Cardiac muscle cell (in vitro differentiated cells and primary cell): ENCODE data around the gene PEX16. TPM values are rescaled to one million over a fixed set of nuclear protein-coding genes. Genes with fewer than 3 reads are reported as not detected.

Source experiments
- DNase-seq, 2 donors: peaks; one replicate each; pipeline versions ENCODE4 v3.0.0 to v3.0.0-alpha.2; 2010 to 2017; ENCODE audit warnings: low read depth in 1 of 2, low spot score in 1 of 2
- H3K27ac ChIP-seq: fragments of 200-600 bp; sonication (generic); 2 replicates; pipeline ENCODE4 v1.5.1; 2016
- H3K27me3 ChIP-seq: fragments of 200-600 bp; sonication (generic); 2 replicates; pipeline ENCODE4 v1.6.0; 2016; ENCODE audit warnings: control low read depth
- H3K36me3 ChIP-seq: fragments of 200-600 bp; sonication (generic); 2 replicates; pipeline ENCODE4 v1.5.1; 2016; ENCODE audit warnings: control low read depth
- H3K4me1 ChIP-seq: fragments of 200-600 bp; sonication (generic); 2 replicates; pipeline ENCODE4 v1.8.1; 2017; ENCODE audit warnings: low read depth, mild to moderate bottlenecking, mixed run types
- H3K4me3 ChIP-seq: fragments of 200-600 bp; sonication (generic); 2 replicates; pipeline ENCODE4 v1.5.1; 2016; ENCODE audit warnings: mild to moderate bottlenecking
- H3K9me3 ChIP-seq: fragments of 200-600 bp; sonication (generic); 2 replicates; pipeline ENCODE4 v1.5.1; 2017; ENCODE audit warnings: low read depth, mild to moderate bottlenecking, control low read depth
- CTCF ChIP-seq: IDR thresholded peaks from 2 replicates; pipeline ENCODE4 v1.5.1; 2012; ENCODE audit warnings: low read depth, mild to moderate bottlenecking, low read length
- polyA plus RNA-seq: library from polyadenylated mRNA; unstranded; fragments of >200 nt; fragmentation: Nextera tagmentation; extraction: Ambion mirVana; gene quantifications from 2 replicates; pipeline ENCODE4 v1.2.1, GENCODE V29; 2016
- total RNA-seq: library from RNA; depleted of rRNA; stranded (reverse); fragments of >200 nt; gene quantifications from 2 replicates; pipeline ENCODE4 v1.2.3, GENCODE V29; 2016

The PEX16 gene
- total and polyA plus RNA-seq, 2 experiments from 2014 or later, result 38.9 to 43.0 TPM

GRCh38 chr11:45924036-45924915 is 6.6 kb upstream of the PEX16 start:
- Histone ChIP-seq H3K27me3 (peaks cover 45% of the 10 kb centered on the region), H3K4me3 (no peak overlapping the region), H3K27ac (no peak overlapping the region), H3K36me3 (no peaks in the 10 kb centered on the region), H3K9me3 (no peaks in the 10 kb centered on the region), H3K4me1 (no peaks in the 10 kb centered on the region)
- TF ChIP-seq CTCF, result no peak
- no peak for DNase-seq

- Histone ChIP-seq H3K4me1 (no peaks in the 10 kb centered on the region), H3K27me3 (peaks cover 45% of the 10 kb centered on the region), H3K36me3 (no peaks in the 10 kb centered on the region), H3K27ac (no peak within 1 kb of the TSS), H3K4me3 (peak within 1 kb of the TSS; percentile 38), H3K9me3 (no peaks in the 10 kb centered on the region)
- TF ChIP-seq CTCF, result no peak
- DNase-seq, result peak in 1 of 2 donors; percentile 72
Measured at GRCh38 chr11:45922425-45923082, 4.9 kb upstream of the PEX16 start, which contains the start of gene LARGE2. LARGE2 (plus strand) TSS chr11:45922656; CDS start chr11:45922883, 227 bp downstream.

GRCh38 chr11:45921561-45922424 is 4.1 kb upstream of the PEX16 start:
- TF ChIP-seq CTCF, result no peak
- H3K4me3 ChIP-seq, result peak overlapping the region; percentile 38

GRCh38 chr11:45920531-45921477 is 3.1 kb upstream of the PEX16 start:
- H3K4me3 ChIP-seq, result no peak overlapping the region
- no peaks in the 10 kb centered on the region for H3K36me3 ChIP-seq
- no peaks in the 10 kb centered on the region for H3K4me1 ChIP-seq
- peaks cover 45% of the 10 kb centered on the region for H3K27me3 ChIP-seq
- H3K9me3 ChIP-seq, result no peaks in the 10 kb centered on the region
- no peak for TF ChIP-seq CTCF
- no peak overlapping the region for H3K27ac ChIP-seq
- no peak for DNase-seq

More at GRCh38 chr11:45921561-45922424, 4.1 kb upstream of the PEX16 start:
- Histone ChIP-seq H3K9me3 (no peaks in the 10 kb centered on the region), H3K27me3 (peaks cover 45% of the 10 kb centered on the region), H3K4me1 (no peaks in the 10 kb centered on the region), H3K36me3 (no peaks in the 10 kb centered on the region), H3K27ac (no peak overlapping the region)
- DNase-seq, result peak in 1 of 2 donors; percentile 55
